Neutrophil (primary cell): Measurements from ENCODE around the gene ACSM2A.
"Not testable (repeated sequence)": the region's sequence is repeated elsewhere in the genome, so short reads cannot be mapped to it uniquely, and the experiment has no call there.

ENCODE experiments used
- H3K27ac ChIP-seq: fragments of 200-600 bp; sonication (generic); 2 replicates; pipeline ENCODE4 v1.5.1; 2016; ENCODE audit warnings: mild to moderate bottlenecking, moderate library complexity
- H3K27me3 ChIP-seq: fragments of 200-600 bp; sonication (generic); 2 replicates; pipeline ENCODE4 v1.6.0; 2016; ENCODE audit warnings: mild to moderate bottlenecking
- H3K36me3 ChIP-seq: fragments of 200-600 bp; sonication (generic); 2 replicates; pipeline ENCODE4 v1.5.1; 2017
- H3K4me1 ChIP-seq, 2 experiments: fragments of 200-600 bp in 1 of 2; sonication (generic) in 1 of 2; 1 replicate in 1 of 2; 2 replicates in 1 of 2; pipeline versions ENCODE4 v1.5.1 to v1.6.1; 2013 to 2016; ENCODE audit warnings: low read depth in 1 of 2, low read length in 1 of 2, mild to moderate bottlenecking in 1 of 2, moderate library complexity in 1 of 2; ENCODE audit not compliant: control insufficient read depth in 1 of 2, insufficient read depth in 1 of 2
- H3K4me3 ChIP-seq, 2 experiments: fragments of 200-600 bp in 1 of 2; sonication (generic) in 1 of 2; 1 replicate in 1 of 2; 2 replicates in 1 of 2; pipeline ENCODE4 v1.5.1; 2013 to 2016; ENCODE audit warnings: low read depth in 1 of 2, low read length in 1 of 2, mild to moderate bottlenecking in 1 of 2, moderate library complexity in 1 of 2
- H3K9me3 ChIP-seq: fragments of 200-600 bp; sonication (generic); 2 replicates; pipeline ENCODE4 v1.5.1; 2016
- TF ChIP-seq, protein P1 (sequence below): fragments of 200-600 bp; sonication (generic); IDR thresholded peaks from 2 replicates; pipeline ENCODE4 v1.5.1; 2016; ENCODE audit warnings: antibody characterized with exemption

ACSM2A gene

GRCh38 chr16:20451364-20451763 is at the start of gene ACSM2A:
TSS of gene ACSM2A (plus strand) at chr16:20451521. CDS start at chr16:20460115, 8,594 bp downstream.
- not testable (repeated sequence) for H3K4me3 ChIP-seq, H3K27ac ChIP-seq, H3K36me3 ChIP-seq, H3K27me3 ChIP-seq, H3K9me3 ChIP-seq, H3K4me1 ChIP-seq

DNA sequence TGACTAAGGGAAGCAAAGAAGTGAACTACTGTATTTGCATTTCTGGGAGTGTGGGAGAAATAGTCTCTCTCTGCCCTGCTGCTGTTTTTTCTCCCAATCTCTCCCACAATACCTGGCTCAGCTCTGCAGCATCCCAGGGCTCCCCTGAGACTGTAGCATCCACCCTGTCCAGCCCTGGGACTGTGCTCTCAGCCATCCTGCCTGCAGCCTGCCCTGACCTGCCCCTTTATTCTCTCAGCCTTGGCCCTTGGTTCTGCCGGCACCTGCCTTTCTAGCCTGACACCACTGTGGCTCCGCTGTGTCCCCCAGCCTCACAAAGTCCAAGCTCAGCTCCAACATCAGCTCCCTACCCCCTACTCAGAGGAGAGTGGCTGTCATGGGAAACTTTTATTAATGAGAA is 48.7 kb upstream of the ACSM2A start:
- Histone ChIP-seq H3K4me3 (no peak overlapping the region), H3K9me3 (no peaks in the 10 kb centered on the region), H3K27ac (no peak overlapping the region), H3K27me3 (no peaks in the 10 kb centered on the region), H3K4me1 (no peaks in the 10 kb centered on the region), H3K36me3 (no peaks in the 10 kb centered on the region)
- TF ChIP-seq, protein P1, sequence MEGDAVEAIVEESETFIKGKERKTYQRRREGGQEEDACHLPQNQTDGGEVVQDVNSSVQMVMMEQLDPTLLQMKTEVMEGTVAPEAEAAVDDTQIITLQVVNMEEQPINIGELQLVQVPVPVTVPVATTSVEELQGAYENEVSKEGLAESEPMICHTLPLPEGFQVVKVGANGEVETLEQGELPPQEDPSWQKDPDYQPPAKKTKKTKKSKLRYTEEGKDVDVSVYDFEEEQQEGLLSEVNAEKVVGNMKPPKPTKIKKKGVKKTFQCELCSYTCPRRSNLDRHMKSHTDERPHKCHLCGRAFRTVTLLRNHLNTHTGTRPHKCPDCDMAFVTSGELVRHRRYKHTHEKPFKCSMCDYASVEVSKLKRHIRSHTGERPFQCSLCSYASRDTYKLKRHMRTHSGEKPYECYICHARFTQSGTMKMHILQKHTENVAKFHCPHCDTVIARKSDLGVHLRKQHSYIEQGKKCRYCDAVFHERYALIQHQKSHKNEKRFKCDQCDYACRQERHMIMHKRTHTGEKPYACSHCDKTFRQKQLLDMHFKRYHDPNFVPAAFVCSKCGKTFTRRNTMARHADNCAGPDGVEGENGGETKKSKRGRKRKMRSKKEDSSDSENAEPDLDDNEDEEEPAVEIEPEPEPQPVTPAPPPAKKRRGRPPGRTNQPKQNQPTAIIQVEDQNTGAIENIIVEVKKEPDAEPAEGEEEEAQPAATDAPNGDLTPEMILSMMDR: no peak

GRCh38 chr16:20404637-20405036 is 46.7 kb upstream of the ACSM2A start, which contains the start of gene PDILT:
TSS of gene PDILT (minus strand) at chr16:20404737. CDS start at chr16:20399300, 5,437 bp downstream.
- H3K4me3 ChIP-seq: no peak within 1 kb of the TSS
- no peaks in the 10 kb centered on the region for H3K36me3 ChIP-seq
- H3K27me3 ChIP-seq: no peaks in the 10 kb centered on the region
- H3K4me1 ChIP-seq: no peaks in the 10 kb centered on the region
- no peak within 1 kb of the TSS for H3K27ac ChIP-seq
- TF ChIP-seq, protein P1: no peak
- no peaks in the 10 kb centered on the region for H3K9me3 ChIP-seq

DNA sequence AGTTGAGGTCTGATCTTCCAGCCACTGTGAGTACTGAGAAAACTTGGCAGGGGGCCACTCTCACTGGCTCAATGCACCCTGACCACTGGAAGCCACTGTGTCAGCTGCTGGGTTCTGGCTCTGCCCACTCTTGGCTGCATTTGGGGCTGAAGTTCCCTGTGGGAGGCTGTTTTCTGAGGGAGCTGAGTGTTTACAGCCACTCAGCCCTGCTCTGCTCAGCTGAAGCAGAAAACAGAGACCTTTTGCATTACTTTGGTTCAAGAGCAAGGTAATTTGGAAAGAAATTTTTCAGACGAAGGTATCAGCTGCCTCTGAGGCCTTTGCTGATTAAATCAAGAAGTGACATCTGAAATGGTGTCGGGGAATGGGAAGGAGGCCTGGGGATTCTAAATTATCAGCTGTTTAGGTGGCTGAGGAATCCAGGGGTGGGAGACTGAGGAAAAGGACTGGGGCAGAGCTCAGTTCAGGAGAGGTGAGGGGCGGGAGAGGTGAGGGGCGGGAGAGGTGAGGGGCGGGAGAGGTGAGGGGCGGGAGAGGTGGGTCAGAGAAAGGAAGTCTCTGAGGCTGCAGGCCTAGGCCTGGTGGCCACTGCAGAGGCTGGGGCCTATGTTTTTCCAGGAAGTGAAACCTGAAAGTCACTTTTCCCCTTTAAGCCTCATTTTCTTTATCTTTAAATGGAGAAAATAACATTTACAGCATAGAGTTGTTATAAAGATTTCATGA is 41.8 kb upstream of the ACSM2A start, which contains the start of gene ACSM5:
Gene ACSM5 (plus strand): TSS at position 137 of the 723 bp plus-strand sequence. CDS start 1,951 bp downstream, outside the sequence.
- Histone ChIP-seq H3K36me3 (no peaks in the 10 kb centered on the region), H3K27me3 (no peaks in the 10 kb centered on the region), H3K9me3 (no peaks in the 10 kb centered on the region), H3K27ac (no peak within 1 kb of the TSS), H3K4me1 (no peaks in the 10 kb centered on the region), H3K4me3 (no peak within 1 kb of the TSS)
- TF ChIP-seq, protein P1: no peak

- no peak overlapping the region for H3K27ac ChIP-seq
- peaks cover 2% of the 10 kb centered on the region for H3K27me3 ChIP-seq
- H3K36me3 ChIP-seq: no peaks in the 10 kb centered on the region
- no peak overlapping the region for H3K4me3 ChIP-seq
- TF ChIP-seq, protein P1: no peak
- no peaks in the 10 kb centered on the region for H3K9me3 ChIP-seq
- no peaks in the 10 kb centered on the region for H3K4me1 ChIP-seq
These were observed 41.1 kb upstream of the ACSM2A start for GRCh38 chr16:20410121-20410723.

DNA sequence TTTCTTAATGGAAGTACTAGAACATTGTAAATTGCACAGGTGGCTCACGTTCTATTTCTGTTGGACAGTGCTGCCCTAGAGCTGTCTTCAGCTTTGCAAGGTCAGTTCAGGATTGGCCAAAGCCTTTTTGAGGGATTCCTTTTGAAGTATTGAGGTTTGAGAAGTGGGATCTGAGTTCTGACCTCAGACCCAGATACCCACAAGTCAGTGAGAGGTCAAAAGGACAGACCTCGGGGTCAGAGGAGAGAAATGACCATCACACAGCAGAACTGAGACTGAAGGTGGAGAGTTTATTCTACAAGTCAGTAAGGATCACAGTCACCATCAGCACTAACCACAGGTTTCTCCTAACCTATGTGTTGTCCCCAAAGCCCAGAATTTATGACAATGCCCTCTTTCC is 40.3 kb upstream of the ACSM2A start:
- Histone ChIP-seq H3K36me3 (no peaks in the 10 kb centered on the region), H3K4me1 (no peaks in the 10 kb centered on the region), H3K9me3 (no peaks in the 10 kb centered on the region), H3K4me3 (no peak overlapping the region), H3K27me3 (peaks cover 7% of the 10 kb centered on the region), H3K27ac (no peak overlapping the region)
- TF ChIP-seq, protein P1: no peak
